ENCODE measurements around the gene DNAJC5. TPM values are rescaled to one million over a fixed set of nuclear protein-coding genes. Genes with fewer than 3 reads are reported as not detected.
"Not testable (repeated sequence)": the region's sequence is repeated elsewhere in the genome, so short reads cannot be mapped to it uniquely, and the experiment has no call there.

DNAJC5 gene
- total RNA-seq, 1 experiment from 2014 or later, result 79.6 TPM

- Histone ChIP-seq H3K4me1 (peaks cover 32% of the 10 kb centered on the region), H3K27ac (peak overlapping the region; percentile 46), H3K4me3 (no peak overlapping the region), H3K27me3 (no peaks in the 10 kb centered on the region), H3K9me3 (replicated peaks) (no peaks in the 10 kb centered on the region), H3K36me3 (no peaks in the 10 kb centered on the region)
- DNase-seq, result peak; percentile 84 to 89
These were observed 9.1 kb downstream of the DNAJC5 start for GRCh38 chr20:63903796-63904561.

- Histone ChIP-seq H3K27me3 (no peaks in the 10 kb centered on the region), H3K4me3 (no peak overlapping the region), H3K36me3 (no peaks in the 10 kb centered on the region; the same call in 1 of the 2 replicates), H3K27ac (no peak overlapping the region), H3K4me1 (peaks cover 28% of the 10 kb centered on the region), H3K9me3 (replicated peaks) (no peaks in the 10 kb centered on the region)
- peak; percentile 62 to 63 for DNase-seq
These were observed 13.2 kb downstream of the DNAJC5 start for GRCh38 chr20:63908008-63908682.

- Histone ChIP-seq H3K27me3 (no peaks in the 10 kb centered on the region), H3K27ac (no peak overlapping the region), H3K9me3 (replicated peaks) (no peaks in the 10 kb centered on the region), H3K4me1 (peaks cover 12% of the 10 kb centered on the region), H3K36me3 (peaks cover 14% of the 10 kb centered on the region), H3K4me3 (no peak overlapping the region)
- DNase-seq, result no peak
These were observed 16.2 kb downstream of the DNAJC5 start for GRCh38 chr20:63911176-63911575.

- H3K36me3 ChIP-seq, result peaks cover 36% of the 10 kb centered on the region
- H3K27me3 ChIP-seq, result no peaks in the 10 kb centered on the region
- H3K4me1 ChIP-seq, result no peaks in the 10 kb centered on the region; the same call in none of the 2 replicates
- peaks cover 7% of the 10 kb centered on the region; the same call in 1 of the 2 replicates for H3K9me3 ChIP-seq (replicated peaks)
- H3K27ac ChIP-seq, result no peak overlapping the region
- no peak overlapping the region for H3K4me3 ChIP-seq
- no peak for DNase-seq
These were observed 18.8 kb downstream of the DNAJC5 start for GRCh38 chr20:63913768-63914167.

GRCh38 chr20:63915471-63915870 lies 20.5 kb downstream of the DNAJC5 start:
- H3K27me3 ChIP-seq, result no peaks in the 10 kb centered on the region
- H3K36me3 ChIP-seq, result peaks cover 40% of the 10 kb centered on the region
- H3K9me3 ChIP-seq (replicated peaks), result peaks cover 7% of the 10 kb centered on the region; the same call in 1 of the 2 replicates
- H3K4me1 ChIP-seq, result no peaks in the 10 kb centered on the region; the same call in 1 of the 2 replicates
- DNase-seq, result no peak
- no peak overlapping the region for H3K27ac ChIP-seq
- no peak overlapping the region for H3K4me3 ChIP-seq

- H3K9me3 ChIP-seq (replicated peaks); DNase-seq; H3K27ac ChIP-seq; H3K4me3 ChIP-seq; H3K27me3 ChIP-seq; H3K4me1 ChIP-seq: not testable (repeated sequence)
- H3K36me3 ChIP-seq, result peaks cover 45% of the 10 kb centered on the region
These were observed 21.5 kb downstream of the DNAJC5 start for GRCh38 chr20:63916371-63916939.

- no peak overlapping the region for H3K4me3 ChIP-seq
- H3K27ac ChIP-seq, result no peak overlapping the region
- H3K4me1 ChIP-seq, result no peaks in the 10 kb centered on the region
- H3K27me3 ChIP-seq, result no peaks in the 10 kb centered on the region
- H3K36me3 ChIP-seq, result peaks cover 50% of the 10 kb centered on the region
- H3K9me3 ChIP-seq (replicated peaks), result peaks cover 7% of the 10 kb centered on the region; the same call in 1 of the 2 replicates
- DNase-seq, result no peak
These were observed 22.9 kb downstream of the DNAJC5 start for GRCh38 chr20:63917811-63918210.

- Histone ChIP-seq H3K27ac (no peak overlapping the region), H3K4me1 (0 out of 2 replicates have a peak, but pooled peaks cover 3% of the 10 kb centered on the region), H3K9me3 (replicated peaks) (peaks cover 7% of the 10 kb centered on the region; the same call in 1 of the 2 replicates), H3K4me3 (no peak overlapping the region), H3K27me3 (no peaks in the 10 kb centered on the region), H3K36me3 (peaks cover 49% of the 10 kb centered on the region)
- DNase-seq, result no peak
These were observed 24.2 kb downstream of the DNAJC5 start for GRCh38 chr20:63919130-63919529.

GRCh38 chr20:63920226-63920625 lies 25.3 kb downstream of the DNAJC5 start:
- H3K27ac ChIP-seq, result no peak overlapping the region
- no peak for DNase-seq
- no peak overlapping the region for H3K4me3 ChIP-seq
- H3K4me1 ChIP-seq, result 0 out of 2 replicates have a peak, but pooled peaks cover 3% of the 10 kb centered on the region
- H3K27me3 ChIP-seq, result no peaks in the 10 kb centered on the region
- H3K9me3 ChIP-seq (replicated peaks), result peaks cover 7% of the 10 kb centered on the region; the same call in 1 of the 2 replicates
- peaks cover 43% of the 10 kb centered on the region for H3K36me3 ChIP-seq

GRCh38 chr20:63923651-63924050 lies 28.7 kb downstream of the DNAJC5 start:
- peaks cover 41% of the 10 kb centered on the region for H3K36me3 ChIP-seq
- H3K27me3 ChIP-seq, result no peaks in the 10 kb centered on the region
- no peak overlapping the region for H3K4me3 ChIP-seq
- H3K27ac ChIP-seq, result no peak overlapping the region
- no peaks in the 10 kb centered on the region for H3K9me3 ChIP-seq (replicated peaks)
- no peak for DNase-seq
- H3K4me1 ChIP-seq, result 0 out of 2 replicates have a peak, but pooled peaks cover 3% of the 10 kb centered on the region

GRCh38 chr20:63924241-63924640 lies 29.3 kb downstream of the DNAJC5 start:
- Histone ChIP-seq H3K4me1 (0 out of 2 replicates have a peak, but pooled peaks cover 3% of the 10 kb centered on the region), H3K9me3 (replicated peaks) (no peaks in the 10 kb centered on the region), H3K36me3 (peaks cover 44% of the 10 kb centered on the region), H3K4me3 (no peak overlapping the region), H3K27me3 (no peaks in the 10 kb centered on the region), H3K27ac (no peak overlapping the region)
- DNase-seq, result no peak

GRCh38 chr20:63926298-63926697 lies 31.4 kb downstream of the DNAJC5 start:
- H3K9me3 ChIP-seq (replicated peaks), result no peaks in the 10 kb centered on the region
- no peaks in the 10 kb centered on the region for H3K27me3 ChIP-seq
- 0 out of 2 replicates have a peak, but pooled peaks cover 3% of the 10 kb centered on the region for H3K4me1 ChIP-seq
- H3K4me3 ChIP-seq, result no peak overlapping the region
- no peak overlapping the region for H3K27ac ChIP-seq
- DNase-seq, result no peak
- peaks cover 51% of the 10 kb centered on the region for H3K36me3 ChIP-seq

- no peaks in the 10 kb centered on the region for H3K27me3 ChIP-seq
These were observed 34.1 kb downstream of the DNAJC5 start for GRCh38 chr20:63929071-63929470.

GRCh38 chr20:63929473-63929883 lies 34.6 kb downstream of the DNAJC5 start:
- not testable (repeated sequence) for DNase-seq; H3K27me3 ChIP-seq; H3K4me1 ChIP-seq; H3K4me3 ChIP-seq; H3K27ac ChIP-seq; H3K9me3 ChIP-seq (replicated peaks)
- H3K36me3 ChIP-seq, result peaks cover 69% of the 10 kb centered on the region

More at GRCh38 chr20:63929071-63929470, 34.1 kb downstream of the DNAJC5 start:
- H3K4me3 ChIP-seq, result no peak overlapping the region
- DNase-seq, result no peak
- H3K27ac ChIP-seq, result no peak overlapping the region
- H3K36me3 ChIP-seq, result peaks cover 65% of the 10 kb centered on the region
- no peaks in the 10 kb centered on the region for H3K4me1 ChIP-seq
- no peaks in the 10 kb centered on the region for H3K9me3 ChIP-seq (replicated peaks)
